ENCODE measurements around the gene SLC16A10.
A peak's percentile ranks its signal among the peaks of the same experiment; 100 is the strongest.
"Not testable (repeated sequence)": the region's sequence is repeated elsewhere in the genome, so short reads cannot be mapped to it uniquely, and the experiment has no call there.

Gene SLC16A10

DNA sequence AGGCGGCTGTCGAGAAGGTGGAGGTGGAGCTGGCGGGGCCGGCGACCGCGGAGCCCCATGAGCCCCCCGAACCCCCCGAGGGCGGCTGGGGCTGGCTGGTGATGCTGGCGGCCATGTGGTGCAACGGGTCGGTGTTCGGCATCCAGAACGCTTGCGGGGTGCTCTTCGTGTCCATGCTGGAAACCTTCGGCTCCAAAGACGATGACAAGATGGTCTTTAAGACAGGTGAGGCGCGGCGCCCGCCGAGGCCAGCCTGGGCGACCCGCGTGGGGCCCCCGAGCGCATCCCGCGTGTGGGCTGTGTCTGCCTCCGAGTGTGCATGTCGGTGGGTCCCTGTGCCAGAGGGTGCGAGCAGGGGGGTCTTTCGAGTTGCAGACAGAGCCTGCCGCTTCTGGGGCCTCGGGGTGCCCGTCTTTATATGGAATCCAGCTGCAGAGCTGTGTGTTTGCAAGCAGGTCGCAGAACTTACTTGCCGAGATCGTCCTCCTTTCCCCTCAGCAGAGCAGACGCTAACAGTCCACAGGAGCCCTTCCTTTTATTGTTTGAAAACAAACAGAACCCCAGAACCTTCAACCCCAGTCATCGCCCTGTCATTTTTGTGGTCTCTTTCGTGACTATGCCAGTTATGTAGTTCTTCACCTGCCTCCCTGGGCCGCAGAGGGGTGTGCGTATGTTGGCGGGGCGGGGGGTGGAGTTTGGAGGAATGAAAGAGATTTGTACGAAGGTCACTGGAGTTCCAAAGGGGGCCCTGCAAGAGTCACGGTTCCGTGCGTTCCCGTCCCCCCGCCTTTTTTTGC, 766 bp downstream of the SLC16A10 start:
- DNase-seq, result peak; percentile 49

DNA sequence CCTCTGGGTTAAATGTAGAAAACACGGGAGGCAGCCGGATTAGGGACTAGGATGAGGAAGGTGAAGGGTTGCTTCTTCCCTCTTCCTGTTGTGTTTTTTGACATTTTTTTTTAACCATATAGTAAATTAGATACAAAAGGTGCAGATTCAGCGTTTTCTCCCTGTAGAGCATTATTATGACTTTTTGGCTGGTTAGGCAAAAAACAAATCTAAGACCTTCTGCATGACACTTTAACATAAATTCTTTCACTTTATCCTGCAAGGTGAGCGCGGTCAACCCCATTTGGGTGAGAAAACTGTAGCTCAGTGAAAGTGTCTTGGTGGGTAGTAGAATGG, 1.3 kb downstream of the SLC16A10 start:
- DNase-seq, result no peak

- no peak for DNase-seq
Observed at GRCh38 chr6:111090766-111091165, 3.5 kb downstream of the SLC16A10 start.

DNA sequence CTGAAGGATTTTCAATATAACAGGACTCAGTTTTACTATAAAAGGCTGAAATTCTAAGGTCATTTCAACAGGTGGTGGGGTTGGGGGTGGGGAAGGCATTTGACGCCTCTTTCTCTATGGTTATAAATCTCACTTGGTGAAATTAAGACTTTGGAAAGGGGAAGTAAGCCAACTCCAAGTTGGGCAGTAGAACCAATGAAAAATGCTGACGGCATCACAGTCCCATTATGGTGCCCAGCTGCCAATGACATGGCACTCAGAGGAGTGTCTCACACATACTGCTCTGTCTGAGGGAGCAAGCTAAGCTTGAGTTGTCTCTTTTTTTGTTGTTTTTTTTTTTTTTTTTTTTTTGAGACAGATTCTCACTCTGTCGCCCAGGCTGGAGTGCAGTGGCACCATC, 4.7 kb downstream of the SLC16A10 start:
- DNase-seq, result no peak

DNA sequence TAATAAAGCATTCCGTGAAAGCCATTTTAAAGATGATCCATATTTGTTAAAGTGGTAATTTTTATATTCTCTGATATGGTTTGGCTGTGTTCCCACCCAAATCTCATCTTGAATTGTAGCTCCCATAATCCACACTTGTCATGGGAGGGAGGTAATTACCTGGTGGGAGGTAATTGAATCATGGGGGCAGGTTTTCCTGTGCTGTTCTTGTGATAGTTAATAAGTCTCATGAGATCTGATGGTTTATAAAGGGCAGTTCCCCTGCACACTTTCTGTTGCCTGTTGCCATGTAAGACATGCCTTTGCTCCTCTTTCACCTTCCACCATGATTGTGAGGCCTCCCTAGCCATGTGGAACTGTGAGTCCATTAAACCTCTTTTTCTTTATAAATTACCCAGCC, 8.2 kb downstream of the SLC16A10 start:
- DNase-seq, result not testable (repeated sequence)

DNA sequence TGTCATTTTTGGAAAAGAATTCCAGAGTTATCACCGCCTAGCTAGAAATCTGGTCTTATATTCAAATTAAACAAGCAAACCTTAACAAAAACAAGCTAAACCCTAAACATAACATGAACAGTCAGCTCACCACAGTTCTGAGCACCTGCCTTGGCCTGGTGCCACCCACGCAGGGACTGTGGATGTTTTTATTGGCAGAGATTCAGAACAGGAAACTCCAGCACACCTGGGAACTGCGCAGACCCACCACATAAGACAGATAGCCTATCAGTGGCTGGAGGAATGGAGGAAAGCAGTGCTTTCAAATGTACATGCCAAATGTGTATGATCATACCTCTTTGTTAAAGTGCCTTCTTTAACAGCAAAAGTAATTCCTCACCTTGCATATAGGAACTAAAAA, 8.9 kb downstream of the SLC16A10 start:
- peak; percentile 50 for DNase-seq

- DNase-seq, result no peak
Observed at GRCh38 chr6:111098597-111098996, 11.3 kb downstream of the SLC16A10 start.

GRCh38 chr6:111101987-111102386, 14.7 kb downstream of the SLC16A10 start:
- DNase-seq, result no peak

DNA sequence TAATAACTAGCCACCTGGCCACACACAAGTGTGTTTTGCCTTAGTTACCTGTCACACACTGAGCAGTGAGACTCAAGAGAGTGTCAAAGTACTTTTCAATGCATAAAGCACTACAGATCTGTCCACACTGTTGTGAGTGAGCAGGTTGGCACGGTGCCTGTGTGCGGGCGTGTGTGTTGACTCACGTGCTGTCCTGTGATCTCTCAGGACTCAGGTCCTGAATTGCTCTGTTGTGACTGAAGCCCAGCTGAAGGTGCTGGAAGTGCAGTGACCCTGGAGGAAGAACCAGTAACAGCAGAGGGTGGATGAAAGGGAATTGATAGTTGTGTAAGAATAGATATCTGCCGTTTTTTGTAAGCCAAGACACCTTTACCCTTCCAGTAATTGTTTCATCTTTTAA, 18.3 kb downstream of the SLC16A10 start:
- DNase-seq, result no peak

- DNase-seq, result no peak
Observed at GRCh38 chr6:111107589-111107988, 20.3 kb downstream of the SLC16A10 start.

GRCh38 chr6:111110036-111110435, 22.7 kb downstream of the SLC16A10 start:
- no peak for DNase-seq

DNA sequence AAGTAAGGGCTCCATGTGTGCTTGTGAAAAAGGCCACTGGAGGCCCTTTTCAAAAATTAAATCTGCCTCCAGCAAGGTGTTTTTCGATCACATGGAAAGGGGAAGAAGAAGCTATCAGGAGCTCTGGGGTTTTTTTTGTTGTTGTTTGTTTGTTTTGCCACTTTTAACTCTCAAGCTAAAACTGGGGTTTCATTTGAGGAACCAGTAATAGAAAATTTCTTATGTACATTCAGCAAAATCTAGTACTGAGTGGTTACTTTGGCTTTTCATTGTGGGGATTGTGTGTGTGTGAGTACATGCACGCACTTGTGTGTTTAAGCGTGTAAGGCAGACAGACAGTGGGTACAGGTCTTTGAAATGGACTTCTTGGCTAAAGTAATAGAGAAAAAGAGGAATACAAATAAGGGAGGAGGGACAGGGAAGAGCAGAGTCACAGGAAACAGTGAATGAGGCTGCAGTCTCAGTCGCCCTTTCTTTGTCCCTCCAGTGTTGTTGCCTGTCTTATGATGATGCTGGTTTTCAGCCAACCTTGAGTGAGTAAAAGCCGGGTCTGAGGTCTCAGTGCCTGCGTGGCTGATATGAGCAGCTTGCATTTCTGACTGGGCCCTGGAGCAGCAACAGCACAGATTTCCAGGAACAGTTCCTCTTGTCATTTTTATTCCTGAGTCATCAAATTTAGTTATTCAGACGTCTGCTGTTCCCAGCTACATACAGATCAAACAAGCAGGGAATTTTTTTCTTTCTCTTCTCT, 26.2 kb downstream of the SLC16A10 start:
- peak; percentile 8 for DNase-seq

GRCh38 chr6:111114087-111114443, 26.8 kb downstream of the SLC16A10 start:
- DNase-seq, result no peak

- DNase-seq, result no peak
Observed at GRCh38 chr6:111114482-111114881, 27.2 kb downstream of the SLC16A10 start.

DNA sequence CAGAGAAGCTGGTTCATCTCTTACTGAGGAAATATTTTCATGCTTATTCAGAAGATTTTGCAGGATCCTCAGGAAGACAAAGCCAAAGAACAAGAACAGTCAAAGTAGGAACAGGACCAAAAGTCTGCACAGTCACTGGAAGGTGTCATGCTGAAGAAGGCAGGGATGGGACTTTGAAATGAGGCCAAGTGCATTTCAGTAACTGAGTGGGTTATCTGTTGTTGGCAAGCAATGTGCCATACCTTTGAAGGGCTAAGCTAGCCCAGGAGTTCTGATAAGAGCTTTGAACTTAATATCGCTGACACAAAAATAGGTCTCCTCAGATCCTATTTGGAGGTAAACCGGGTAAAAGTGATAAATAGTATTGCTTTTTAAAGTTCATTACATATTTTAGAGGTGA, 31.5 kb downstream of the SLC16A10 start:
- DNase-seq, result no peak

GRCh38 chr6:111119571-111120329, 32.4 kb downstream of the SLC16A10 start:
- no peak for DNase-seq

GRCh38 chr6:111121789-111122350, 34.6 kb downstream of the SLC16A10 start:
- no peak for DNase-seq

- DNase-seq, result no peak
Observed at GRCh38 chr6:111122458-111123286, 35.4 kb downstream of the SLC16A10 start.

GRCh38 chr6:111124406-111124805, 37.1 kb downstream of the SLC16A10 start:
- no peak for DNase-seq

- no peak for DNase-seq
Observed at GRCh38 chr6:111129013-111129412, 41.7 kb downstream of the SLC16A10 start.

DNA sequence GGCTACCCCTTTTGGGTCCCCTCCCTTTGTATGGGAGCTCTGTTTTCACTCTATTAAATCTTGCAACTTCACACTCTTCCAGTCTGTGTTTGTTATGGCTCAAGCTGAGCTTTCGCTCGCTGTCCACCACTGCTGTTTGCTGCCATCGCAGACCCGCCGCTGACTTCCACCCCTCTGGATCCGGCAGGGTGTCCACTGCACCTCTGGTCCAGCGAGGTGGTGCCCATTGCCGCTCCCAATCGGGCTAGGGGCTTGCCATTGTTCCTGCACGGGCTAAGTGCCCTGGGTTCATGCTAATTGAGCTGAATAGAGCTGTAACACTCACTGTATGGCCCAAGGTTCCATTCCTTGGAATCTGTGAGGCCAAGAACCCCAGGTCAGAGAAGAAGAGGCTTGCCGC, 43.7 kb downstream of the SLC16A10 start:
- DNase-seq, result not testable (repeated sequence)

GRCh38 chr6:111132669-111133068, 45.4 kb downstream of the SLC16A10 start:
- DNase-seq, result not testable (repeated sequence)

Measured in CD4-positive, alpha-beta T cell treated with Interleukin-12 subunit alpha and Interleukin-12 subunit beta, for 1 hour (primary cell).